Activated CD8-positive, alpha-beta memory T cell treated with anti-CD3 and anti-CD28 coated beads for 48 hours (primary cell): ENCODE results near the gene USP51.
"Not testable (repeated sequence)": the region's sequence is repeated elsewhere in the genome, so short reads cannot be mapped to it uniquely, and the experiment has no call there.

Experiments
- DNase-seq, 3 experiments: peaks; one replicate each; pipeline ENCODE4 v3.0.0-alpha.2; 2020; ENCODE audit warnings: low read depth in 2 of 3, low spot score in 2 of 3

The USP51 gene

DNA sequence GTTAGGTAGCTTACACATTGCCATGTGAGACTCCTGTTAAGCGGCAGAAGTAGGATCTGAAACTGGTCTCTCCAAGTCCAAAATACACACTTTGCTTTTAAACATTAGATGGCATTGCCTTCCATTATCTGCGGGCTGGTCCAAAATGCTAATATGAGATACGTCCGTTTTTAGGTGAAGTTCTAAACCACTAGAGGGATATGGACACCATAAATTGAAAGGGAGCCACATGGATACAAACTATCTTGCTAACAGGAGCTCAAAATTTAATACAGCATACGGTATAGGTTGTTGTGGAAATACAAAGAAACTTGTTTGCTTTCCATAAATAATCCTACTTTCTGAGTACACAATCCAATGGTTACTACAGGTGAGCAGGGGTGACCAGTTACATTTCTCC lies 23.9 kb downstream of the USP51 start:
- DNase-seq = not testable (repeated sequence)

DNA sequence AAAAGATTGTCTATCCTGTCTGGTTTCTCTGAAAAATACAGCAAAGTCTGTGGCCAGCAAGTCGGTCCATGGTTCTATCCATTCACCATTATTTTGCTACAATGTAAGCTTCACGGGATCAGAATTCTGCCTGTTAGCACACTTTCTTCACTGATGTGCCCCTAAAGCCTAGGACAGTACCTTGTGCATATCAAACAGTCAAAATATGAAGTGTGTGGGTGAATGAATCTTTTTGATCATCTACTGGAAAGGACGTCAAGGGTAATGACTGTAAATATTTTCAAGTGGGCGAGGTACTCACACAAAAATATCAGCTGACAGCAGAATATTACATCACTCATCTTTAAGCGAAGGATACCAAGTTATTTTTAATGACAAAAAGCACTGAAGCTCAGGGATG lies 24.5 kb downstream of the USP51 start:
- DNase-seq = not testable (repeated sequence)

GRCh38 chrX:55464050-55464449 lies 25.6 kb downstream of the USP51 start:
- DNase-seq = not testable (repeated sequence)

DNA sequence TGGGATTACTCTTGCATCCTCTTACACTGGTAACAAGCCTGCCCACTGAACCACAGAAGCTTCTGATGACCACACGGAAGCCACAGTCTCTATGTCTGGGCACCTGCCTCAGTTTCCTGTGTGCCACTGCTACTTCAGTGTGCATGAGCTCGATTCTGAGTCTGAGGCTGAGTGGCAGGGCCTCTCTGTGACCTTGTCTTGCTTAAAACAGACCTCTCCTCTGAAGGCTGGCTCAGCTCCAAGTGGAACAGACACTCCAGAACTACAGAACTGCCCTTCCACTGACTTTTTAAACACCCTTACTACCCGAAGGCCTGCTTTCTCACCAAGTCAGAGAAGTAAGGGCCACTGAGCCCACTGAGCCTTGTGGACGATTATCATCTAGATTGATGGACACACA lies 29.7 kb downstream of the USP51 start:
- not testable (repeated sequence) for DNase-seq

- DNase-seq = not testable (repeated sequence)
These were observed 30.2 kb downstream of the USP51 start for GRCh38 chrX:55459426-55459825.

- not testable (repeated sequence) for DNase-seq
These were observed 33.9 kb downstream of the USP51 start for GRCh38 chrX:55455708-55456107.

- no peak for DNase-seq
These were observed 36.9 kb downstream of the USP51 start for GRCh38 chrX:55452833-55453124.

GRCh38 chrX:55451990-55452832 lies 37.4 kb downstream of the USP51 start, which contains the start of gene MAGEH1:
Gene MAGEH1 (plus strand): TSS chrX:55452127. CDS start chrX:55452375, 248 bp downstream.
- DNase-seq = peak; percentile 21 to 44 (median 35)

DNA sequence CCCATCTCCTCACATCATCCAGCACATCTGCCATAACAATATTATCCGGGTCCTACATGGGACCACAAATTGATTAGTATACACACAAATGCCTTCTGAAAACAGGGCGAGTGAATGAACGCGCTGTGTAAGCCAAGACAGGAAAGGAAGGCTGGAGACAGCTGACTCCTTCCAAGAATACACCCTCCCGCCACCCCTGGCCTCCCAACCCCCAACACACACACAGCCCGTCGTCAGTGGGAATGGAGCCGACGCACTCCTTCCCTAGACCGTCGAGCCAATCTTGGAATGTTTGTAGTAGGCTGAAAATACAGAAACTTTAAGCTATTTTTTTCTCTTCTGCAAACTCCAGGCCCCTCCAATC lies 38.0 kb downstream of the USP51 start:
- no peak for DNase-seq

GRCh38 chrX:55451141-55451540 lies 38.5 kb downstream of the USP51 start:
- DNase-seq = no peak

DNA sequence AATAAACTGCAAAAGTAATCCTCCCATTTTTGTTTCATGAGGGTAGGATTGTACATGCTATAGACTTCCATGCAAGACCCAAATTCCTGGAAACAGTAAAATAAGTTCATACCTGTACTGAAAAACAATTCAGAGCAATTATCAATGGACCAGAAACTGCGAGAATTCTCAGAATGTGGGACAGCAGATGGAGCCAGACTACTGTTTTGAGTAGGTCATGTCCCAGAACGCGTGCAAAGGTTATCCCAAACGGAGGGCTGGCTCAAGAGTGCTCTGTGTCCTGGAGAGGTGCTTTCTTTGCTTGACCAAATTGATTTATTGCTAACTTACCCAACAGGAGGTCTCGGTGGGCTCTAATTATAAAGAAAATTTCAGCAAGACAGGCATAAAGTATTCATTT lies 39.4 kb downstream of the USP51 start:
- no peak for DNase-seq

DNA sequence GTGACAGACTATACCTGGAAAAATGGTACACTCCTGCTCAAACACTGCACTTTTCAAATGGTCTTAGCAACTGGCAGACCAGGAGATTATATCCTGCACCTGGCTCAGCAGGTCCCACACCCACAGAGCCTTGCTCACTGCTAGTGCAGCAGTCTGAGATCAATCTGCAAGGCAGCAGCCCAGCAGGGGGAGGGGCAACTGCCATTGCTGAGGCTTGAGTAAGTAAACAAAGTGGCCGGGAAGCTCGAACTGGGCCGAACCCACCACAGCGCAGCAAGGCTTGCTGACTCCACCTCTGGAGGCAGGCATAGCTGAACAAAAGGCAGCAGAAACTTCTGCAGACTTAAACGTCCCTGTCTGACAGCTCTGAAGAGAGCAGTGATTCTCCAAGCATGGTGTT lies 46.2 kb downstream of the USP51 start:
- DNase-seq = not testable (repeated sequence)
